Activated T-helper 2 cell treated with anti-CD3 and anti-CD28 coated beads, Interferon-gamma antibody, Interleukin-2, Interleukin-4, amounts not matched to agents 10 μg/mL and 5 μg/mL and 100 μg/mL, durations not matched to agents 14 hours and 24 hours and 36 hours (primary cell): ENCODE data around the gene MVK. TPM values are rescaled to one million over a fixed set of nuclear protein-coding genes. Genes with fewer than 3 reads are reported as not detected.
A peak's percentile ranks its signal among the peaks of the same experiment; 100 is the strongest.

ENCODE experiments used
- DNase-seq: peaks from one replicate; pipeline ENCODE4 v3.0.0; 2021; ENCODE audit warnings: low spot score
- H3K27ac Mint-ChIP-seq: one replicate; pipeline ENCODE4 v1.8.0; 2021; ENCODE audit warnings: mixed read lengths
- H3K27me3 Mint-ChIP-seq: one replicate; pipeline ENCODE4 v1.8.0; 2021; ENCODE audit warnings: low read depth, mixed read lengths
- H3K36me3 Mint-ChIP-seq: one replicate; pipeline ENCODE4 v1.8.0; 2021; ENCODE audit warnings: low read depth, mixed read lengths
- H3K4me1 Mint-ChIP-seq: one replicate; pipeline ENCODE4 v1.8.0; 2021; ENCODE audit warnings: low read depth, mixed read lengths
- H3K4me3 Mint-ChIP-seq: one replicate; pipeline ENCODE4 v1.8.0; 2021; ENCODE audit warnings: low read depth, mild to moderate bottlenecking, moderate library complexity, mixed read lengths
- H3K9me3 Mint-ChIP-seq: one replicate; pipeline ENCODE4 v1.8.0; 2021; ENCODE audit warnings: mixed read lengths
- intact Hi-C: fragments of 100-400 bp; cut with micrococcal nuclease; formaldehyde crosslinking; loops from one replicate; pipeline ENCODE4 v1.15.1; 2023
- total RNA-seq: library from RNA; stranded (reverse); gene quantifications from 2 replicates; pipeline ENCODE4 v1.2.3, GENCODE V29; 2022

MVK gene
- total RNA-seq, 1 donor from 2014 or later: 33.6 TPM

GRCh38 chr12:109589691-109590245, 16.2 kb downstream of the MVK start:
- H3K9me3 Mint-ChIP-seq: no peaks in the 10 kb centered on the region
- intact Hi-C loops: no loop called here
- no peak for DNase-seq
- no peak overlapping the region for H3K4me3 Mint-ChIP-seq
- H3K27ac Mint-ChIP-seq: no peak overlapping the region
- H3K4me1 Mint-ChIP-seq: peaks cover 7% of the 10 kb centered on the region
- H3K27me3 Mint-ChIP-seq: no peaks in the 10 kb centered on the region
- peaks cover 35% of the 10 kb centered on the region for H3K36me3 Mint-ChIP-seq

GRCh38 chr12:109590566-109590965, 17.0 kb downstream of the MVK start:
- no peaks in the 10 kb centered on the region for H3K27me3 Mint-ChIP-seq

GRCh38 chr12:109591041-109591440, 17.4 kb downstream of the MVK start:
- no peaks in the 10 kb centered on the region for H3K9me3 Mint-ChIP-seq
- H3K36me3 Mint-ChIP-seq: peaks cover 39% of the 10 kb centered on the region
- no peak for DNase-seq
- H3K27ac Mint-ChIP-seq: no peak overlapping the region
- H3K27me3 Mint-ChIP-seq: no peaks in the 10 kb centered on the region
- no peak overlapping the region for H3K4me3 Mint-ChIP-seq
- intact Hi-C loops: no loop called here
- peaks cover 18% of the 10 kb centered on the region for H3K4me1 Mint-ChIP-seq

More at GRCh38 chr12:109590566-109590965, 17.0 kb downstream of the MVK start:
- DNase-seq: no peak
- Mint-ChIP-seq H3K4me1 (peaks cover 15% of the 10 kb centered on the region), H3K4me3 (no peak overlapping the region), H3K9me3 (no peaks in the 10 kb centered on the region), H3K27ac (no peak overlapping the region), H3K36me3 (peaks cover 39% of the 10 kb centered on the region)
- intact Hi-C loops: no loop called here

GRCh38 chr12:109592195-109592904, 18.8 kb downstream of the MVK start:
- DNase-seq: no peak
- Mint-ChIP-seq H3K9me3 (no peaks in the 10 kb centered on the region), H3K27me3 (no peaks in the 10 kb centered on the region), H3K4me1 (peaks cover 18% of the 10 kb centered on the region), H3K27ac (no peak overlapping the region), H3K36me3 (peaks cover 42% of the 10 kb centered on the region), H3K4me3 (no peak overlapping the region)
- intact Hi-C loops: no loop called here

GRCh38 chr12:109592905-109593272, 19.3 kb downstream of the MVK start:
- Mint-ChIP-seq H3K4me3 (no peak overlapping the region), H3K4me1 (peaks cover 20% of the 10 kb centered on the region), H3K27me3 (no peaks in the 10 kb centered on the region), H3K27ac (no peak overlapping the region), H3K9me3 (no peaks in the 10 kb centered on the region), H3K36me3 (peaks cover 46% of the 10 kb centered on the region)
- no peak for DNase-seq
- intact Hi-C loops: no loop called here

- H3K9me3 Mint-ChIP-seq: no peaks in the 10 kb centered on the region
- no peaks in the 10 kb centered on the region for H3K27me3 Mint-ChIP-seq
- peaks cover 20% of the 10 kb centered on the region for H3K4me1 Mint-ChIP-seq
- intact Hi-C loops: no loop called here
- no peak for DNase-seq
- no peak overlapping the region for H3K4me3 Mint-ChIP-seq
- peaks cover 36% of the 10 kb centered on the region for H3K36me3 Mint-ChIP-seq
- H3K27ac Mint-ChIP-seq: no peak overlapping the region
These were observed 21.1 kb downstream of the MVK start for GRCh38 chr12:109594556-109595317.

GRCh38 chr12:109595321-109595902, 21.8 kb downstream of the MVK start:
- Mint-ChIP-seq H3K4me3 (no peak overlapping the region), H3K27me3 (no peaks in the 10 kb centered on the region), H3K36me3 (peaks cover 36% of the 10 kb centered on the region), H3K4me1 (peaks cover 20% of the 10 kb centered on the region), H3K9me3 (no peaks in the 10 kb centered on the region), H3K27ac (no peak overlapping the region)
- DNase-seq: peak; percentile 28
- intact Hi-C loops: no loop called here

GRCh38 chr12:109596418-109597244, 23.0 kb downstream of the MVK start:
- no peak overlapping the region for H3K27ac Mint-ChIP-seq
- H3K4me3 Mint-ChIP-seq: no peak overlapping the region
- H3K9me3 Mint-ChIP-seq: no peaks in the 10 kb centered on the region
- peaks cover 20% of the 10 kb centered on the region for H3K4me1 Mint-ChIP-seq
- peaks cover 34% of the 10 kb centered on the region for H3K36me3 Mint-ChIP-seq
- intact Hi-C loops: loop anchor here (1.0 kb wide), 1 partner anchor 179 kb away; no protein-coding TSS in a partner anchor
- no peaks in the 10 kb centered on the region for H3K27me3 Mint-ChIP-seq
- no peak for DNase-seq

GRCh38 chr12:109597414-109597794, 23.8 kb downstream of the MVK start:
- Mint-ChIP-seq H3K4me1 (peaks cover 20% of the 10 kb centered on the region), H3K36me3 (peaks cover 28% of the 10 kb centered on the region), H3K4me3 (no peak overlapping the region), H3K9me3 (no peaks in the 10 kb centered on the region), H3K27me3 (no peaks in the 10 kb centered on the region), H3K27ac (no peak overlapping the region)
- intact Hi-C loops: loop anchor here (1.0 kb wide), 1 partner anchor 178 kb away; no protein-coding TSS in a partner anchor
- no peak for DNase-seq

GRCh38 chr12:109597795-109598427, 24.3 kb downstream of the MVK start:
- intact Hi-C loops: loop anchor here (1.0 kb wide), 1 partner anchor 177 kb away; no protein-coding TSS in a partner anchor
- H3K4me1 Mint-ChIP-seq: peaks cover 20% of the 10 kb centered on the region
- H3K36me3 Mint-ChIP-seq: peaks cover 25% of the 10 kb centered on the region
- H3K4me3 Mint-ChIP-seq: no peak overlapping the region
- H3K27ac Mint-ChIP-seq: no peak overlapping the region
- peak; percentile 44 for DNase-seq
- no peaks in the 10 kb centered on the region for H3K9me3 Mint-ChIP-seq
- H3K27me3 Mint-ChIP-seq: no peaks in the 10 kb centered on the region

- intact Hi-C loops: no loop called here
- Mint-ChIP-seq H3K4me3 (no peak overlapping the region), H3K4me1 (peaks cover 20% of the 10 kb centered on the region), H3K27me3 (no peaks in the 10 kb centered on the region), H3K9me3 (no peaks in the 10 kb centered on the region), H3K27ac (no peak overlapping the region), H3K36me3 (peaks cover 23% of the 10 kb centered on the region)
- no peak for DNase-seq
These were observed 24.8 kb downstream of the MVK start for GRCh38 chr12:109598428-109598854.

GRCh38 chr12:109599087-109599486, 25.5 kb downstream of the MVK start:
- DNase-seq: no peak

More at GRCh38 chr12:109599087-109599486, 25.5 kb downstream of the MVK start:
- intact Hi-C loops: no loop called here
- H3K4me1 Mint-ChIP-seq: peaks cover 19% of the 10 kb centered on the region
- no peaks in the 10 kb centered on the region for H3K27me3 Mint-ChIP-seq
- no peak overlapping the region for H3K27ac Mint-ChIP-seq
- H3K4me3 Mint-ChIP-seq: no peak overlapping the region
- H3K36me3 Mint-ChIP-seq: peaks cover 18% of the 10 kb centered on the region
- H3K9me3 Mint-ChIP-seq: no peaks in the 10 kb centered on the region
